Fibroblast of skin of abdomen (primary cell): Measurements from ENCODE around the gene PIP5K1A.
"Not testable (repeated sequence)": the region's sequence is repeated elsewhere in the genome, so short reads cannot be mapped to it uniquely, and the experiment has no call there.

Experiments used
- DNase-seq: peaks from one replicate; pipeline ENCODE4 v3.0.0-alpha.2; 2013

The PIP5K1A gene

DNA sequence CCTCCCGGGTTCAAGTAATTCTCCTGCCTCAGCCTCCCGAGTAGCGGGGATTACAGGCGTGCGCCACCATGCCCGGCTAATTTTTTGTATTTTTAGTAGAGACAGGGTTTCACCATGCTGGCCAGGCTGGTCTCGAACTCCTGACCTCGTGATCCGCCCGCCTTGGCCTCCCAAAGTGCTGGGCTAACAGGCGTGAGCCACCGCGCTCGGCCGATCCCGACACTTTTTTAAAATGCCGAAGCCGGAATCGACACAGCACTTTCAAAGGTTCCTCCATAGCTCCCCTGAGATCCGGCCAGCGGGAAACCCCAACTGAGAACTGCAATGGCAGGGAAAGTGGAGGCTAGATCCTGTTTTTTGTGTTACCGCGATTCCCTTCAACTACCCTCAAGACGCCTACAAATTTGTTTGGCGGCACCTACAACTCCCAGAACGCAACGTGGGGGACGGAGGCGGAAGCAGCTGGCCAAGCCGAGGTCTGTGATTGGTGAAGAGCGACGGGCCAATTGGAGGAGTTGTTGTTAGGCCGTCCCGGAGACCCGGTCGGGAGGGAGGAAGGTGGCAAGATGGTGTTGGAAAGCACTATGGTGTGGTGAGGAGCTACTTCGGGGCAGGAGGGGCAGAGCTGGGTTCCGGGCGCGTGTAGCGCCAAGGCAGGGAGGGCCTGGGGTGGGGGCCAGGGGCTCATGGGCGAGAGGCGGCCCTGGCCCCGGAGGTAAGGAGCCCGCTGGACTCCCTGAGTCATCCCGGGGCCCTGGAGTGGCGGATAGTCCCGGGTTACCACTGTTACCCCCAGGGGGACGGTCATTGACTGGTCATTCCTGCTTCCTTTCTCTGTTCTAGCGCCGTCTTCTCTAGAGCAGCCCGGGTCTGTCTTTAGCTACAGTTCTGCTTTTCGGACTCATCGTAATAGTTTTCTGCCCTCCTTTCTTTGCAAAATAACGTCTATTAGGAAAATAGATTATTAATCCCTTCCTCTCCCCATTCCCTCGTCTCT, 56.2 kb downstream of the PIP5K1A start, which contains the start of gene PSMD4:
PSMD4 (plus strand) TSS at position 518 of the 997 bp plus-strand sequence; CDS start at position 567, 49 bp downstream.
- peak; percentile 97 for DNase-seq

GRCh38 chr1:151255381-151255780, 57.0 kb downstream of the PIP5K1A start:
- no peak for DNase-seq

DNA sequence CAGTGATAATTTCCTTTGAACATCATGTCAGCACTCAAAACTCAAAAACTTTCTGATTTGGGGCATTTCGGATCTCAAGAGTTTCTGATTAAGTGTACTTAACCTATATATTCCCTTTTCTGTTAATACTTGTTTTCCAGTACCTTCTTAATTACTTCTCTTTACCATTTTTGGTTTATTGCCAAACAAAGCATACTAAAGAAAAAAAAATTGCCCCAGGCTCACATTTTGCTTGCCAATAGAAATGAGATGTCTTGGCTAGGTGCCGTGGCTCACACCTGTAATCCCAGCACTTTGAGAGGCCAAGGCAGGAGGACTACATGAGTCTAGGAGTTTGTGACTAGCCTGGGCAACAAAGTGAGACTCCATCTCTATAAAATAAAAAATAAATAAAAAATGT, 61.0 kb downstream of the PIP5K1A start:
- DNase-seq: no peak

- DNase-seq: no peak
Measured at GRCh38 chr1:151265446-151266236, 67.3 kb downstream of the PIP5K1A start.

DNA sequence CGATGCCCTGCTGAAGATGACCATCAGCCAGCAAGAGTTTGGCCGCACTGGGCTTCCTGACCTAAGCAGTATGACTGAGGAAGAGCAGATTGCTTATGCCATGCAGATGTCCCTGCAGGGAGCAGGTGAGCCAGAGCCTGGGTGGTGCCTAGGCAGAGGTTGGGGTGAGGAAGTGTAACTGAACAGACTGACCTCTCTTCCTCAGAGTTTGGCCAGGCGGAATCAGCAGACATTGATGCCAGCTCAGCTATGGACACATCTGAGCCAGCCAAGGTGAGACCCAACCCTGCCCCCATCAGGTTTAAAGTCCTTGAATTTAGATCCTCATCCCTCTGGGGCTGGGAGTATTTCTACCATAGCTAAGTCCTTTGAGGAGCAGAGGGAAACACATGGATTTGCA, 68.0 kb downstream of the PIP5K1A start:
- no peak for DNase-seq

DNA sequence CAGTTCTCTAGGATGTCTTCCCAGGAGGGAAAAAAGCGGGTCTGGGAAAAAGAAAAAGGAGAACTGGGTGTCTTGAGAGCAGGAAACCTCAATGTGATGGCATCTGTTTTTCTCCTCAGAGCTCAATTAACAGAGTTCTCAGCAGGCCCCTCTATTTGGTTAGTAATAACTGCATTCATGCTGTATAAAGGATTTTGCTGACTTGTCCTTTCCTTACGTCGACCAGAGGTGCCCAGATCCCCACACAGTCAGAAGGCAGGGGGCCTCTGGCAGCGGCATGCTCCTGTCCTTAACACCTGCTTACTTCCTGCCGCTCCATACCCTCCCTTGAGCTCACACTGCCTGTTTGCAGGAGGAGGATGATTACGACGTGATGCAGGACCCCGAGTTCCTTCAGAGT, 68.5 kb downstream of the PIP5K1A start:
- DNase-seq: no peak

DNA sequence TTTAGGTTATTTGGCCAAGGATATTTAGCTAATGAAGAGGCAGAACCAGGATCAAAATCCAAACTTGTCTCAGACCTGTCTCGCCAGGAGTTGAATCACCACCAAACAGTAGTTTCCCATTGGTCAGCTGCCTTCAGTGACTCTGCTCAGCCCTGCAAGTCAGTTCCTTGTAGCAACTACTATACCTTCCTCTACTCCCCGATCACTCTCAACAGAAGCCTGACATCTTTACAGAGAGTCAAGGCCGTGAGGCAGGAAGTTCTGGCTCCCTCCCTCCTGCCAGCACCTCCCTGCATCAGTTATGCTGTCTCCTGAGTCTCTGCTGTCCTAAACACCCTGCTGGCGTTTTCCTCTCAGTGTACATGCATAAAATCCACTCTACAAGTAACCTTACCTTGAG, 69.4 kb downstream of the PIP5K1A start:
- no peak for DNase-seq

GRCh38 chr1:151273924-151274466, 75.6 kb downstream of the PIP5K1A start:
- DNase-seq: no peak

- not testable (repeated sequence) for DNase-seq
Measured at GRCh38 chr1:151275341-151275740, 77.0 kb downstream of the PIP5K1A start.

DNA sequence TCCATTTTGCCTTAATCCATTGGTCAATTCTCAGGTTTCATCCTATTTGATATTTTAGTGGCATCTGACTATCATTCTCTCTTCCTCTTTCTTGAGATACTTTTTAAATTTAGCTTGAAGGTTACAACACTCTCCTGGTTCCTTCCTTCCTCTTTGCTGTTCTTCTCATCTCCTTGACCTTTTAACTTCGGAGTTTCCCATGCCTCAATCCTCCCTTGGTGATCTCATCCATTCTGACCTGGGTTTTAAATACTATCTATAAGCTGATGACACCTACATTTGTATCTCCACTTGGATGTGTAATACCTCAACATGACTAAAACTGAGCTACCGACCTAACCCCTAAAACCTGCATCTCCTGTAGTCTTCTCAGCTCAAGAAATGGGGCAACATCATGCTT, 78.9 kb downstream of the PIP5K1A start:
- DNase-seq: no peak

GRCh38 chr1:151281225-151281968, 83.0 kb downstream of the PIP5K1A start:
- DNase-seq: peak; percentile 99

GRCh38 chr1:151281969-151282882, 83.9 kb downstream of the PIP5K1A start, which contains the start of gene ZNF687:
Gene ZNF687, plus strand, starts transcription at chr1:151282299. Its CDS starts 3,993 bp downstream, at chr1:151286292.
- peak; percentile 100 for DNase-seq

- DNase-seq: no peak
Measured at GRCh38 chr1:151282883-151283725, 84.8 kb downstream of the PIP5K1A start.

- no peak for DNase-seq
Measured at GRCh38 chr1:151284013-151284577, 85.7 kb downstream of the PIP5K1A start.

DNA sequence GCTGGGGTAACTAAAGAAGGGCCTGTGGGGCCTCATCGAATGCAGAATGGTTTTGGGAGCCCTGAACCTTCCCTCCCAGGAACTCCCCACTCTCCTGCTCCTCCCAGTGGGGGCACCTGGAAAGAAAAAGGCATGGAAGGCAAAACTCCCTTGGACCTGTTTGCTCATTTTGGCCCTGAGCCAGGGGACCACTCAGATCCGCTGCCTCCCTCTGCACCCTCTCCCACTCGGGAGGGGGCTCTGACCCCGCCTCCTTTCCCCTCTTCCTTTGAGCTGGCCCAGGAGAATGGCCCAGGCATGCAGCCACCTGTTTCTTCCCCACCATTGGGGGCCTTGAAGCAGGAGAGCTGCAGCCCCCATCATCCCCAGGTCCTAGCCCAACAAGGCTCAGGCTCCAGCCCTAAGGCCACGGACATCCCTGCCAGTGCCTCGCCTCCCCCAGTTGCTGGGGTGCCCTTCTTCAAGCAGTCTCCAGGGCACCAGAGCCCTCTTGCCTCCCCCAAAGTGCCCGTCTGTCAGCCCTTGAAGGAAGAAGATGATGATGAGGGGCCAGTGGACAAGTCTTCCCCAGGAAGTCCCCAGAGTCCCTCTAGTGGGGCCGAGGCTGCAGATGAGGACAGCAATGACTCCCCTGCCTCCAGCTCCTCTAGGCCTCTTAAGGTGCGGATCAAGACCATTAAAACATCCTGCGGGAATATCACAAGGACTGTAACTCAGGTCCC, 88.4 kb downstream of the PIP5K1A start:
- DNase-seq: no peak

DNA sequence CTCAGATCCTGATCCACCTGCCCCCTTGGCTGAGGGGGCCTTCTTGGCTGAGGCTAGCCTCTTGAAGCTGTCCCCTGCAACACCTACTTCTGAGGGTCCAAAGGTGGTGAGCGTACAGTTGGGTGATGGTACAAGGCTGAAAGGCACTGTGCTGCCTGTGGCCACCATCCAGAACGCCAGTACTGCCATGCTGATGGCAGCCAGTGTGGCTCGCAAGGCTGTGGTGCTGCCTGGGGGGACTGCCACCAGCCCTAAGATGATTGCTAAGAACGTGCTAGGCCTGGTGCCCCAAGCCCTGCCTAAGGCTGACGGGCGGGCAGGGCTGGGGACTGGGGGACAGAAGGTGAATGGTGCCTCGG, 89.0 kb downstream of the PIP5K1A start:
- DNase-seq: no peak

DNA sequence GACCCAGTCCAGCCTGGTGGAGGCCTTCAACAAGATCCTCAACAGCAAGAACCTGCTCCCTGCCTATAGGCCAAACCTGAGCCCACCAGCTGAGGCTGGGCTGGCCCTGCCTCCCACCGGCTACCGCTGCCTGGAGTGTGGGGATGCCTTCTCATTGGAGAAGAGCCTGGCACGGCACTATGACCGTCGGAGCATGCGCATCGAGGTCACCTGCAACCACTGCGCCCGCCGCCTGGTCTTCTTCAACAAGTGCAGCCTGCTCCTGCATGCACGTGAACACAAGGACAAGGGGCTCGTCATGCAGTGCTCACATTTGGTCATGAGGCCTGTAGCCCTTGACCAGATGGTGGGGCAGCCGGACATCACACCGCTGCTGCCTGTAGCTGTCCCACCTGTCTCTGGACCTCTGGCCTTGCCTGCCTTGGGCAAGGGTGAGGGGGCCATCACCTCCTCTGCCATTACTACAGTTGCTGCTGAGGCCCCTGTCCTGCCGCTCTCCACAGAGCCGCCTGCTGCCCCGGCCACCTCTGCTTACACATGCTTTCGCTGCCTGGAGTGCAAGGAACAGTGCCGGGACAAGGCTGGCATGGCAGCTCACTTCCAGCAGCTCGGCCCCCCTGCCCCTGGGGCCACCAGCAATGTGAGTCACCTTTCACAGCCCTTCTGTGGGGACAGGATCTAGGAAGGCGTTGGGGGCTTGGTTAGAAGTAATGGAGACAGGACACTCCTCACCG, 89.6 kb downstream of the PIP5K1A start:
- DNase-seq: no peak

GRCh38 chr1:151288502-151288901, 90.2 kb downstream of the PIP5K1A start:
- no peak for DNase-seq
